SW 1271 (cell line): Measurements from ENCODE around the gene UBE2J1.
"Not testable (repeated sequence)": the region's sequence is repeated elsewhere in the genome, so short reads cannot be mapped to it uniquely, and the experiment has no call there.

Experiments used
- DNase-seq, 2 experiments: peaks; one replicate each; lab custom pipeline; 2025; lab: John Stamatoyannopoulos, UW

UBE2J1 gene

GRCh38 chr6:89352278-89353117 is at the start of gene UBE2J1:
Gene UBE2J1, minus strand, starts transcription at chr6:89352722. Its CDS starts 153 bp downstream, at chr6:89352569.
- DNase-seq: peak; percentile 26 to 72

- no peak for DNase-seq
These were observed 48.4 kb upstream of the UBE2J1 start for GRCh38 chr6:89400912-89401399.

- DNase-seq: no peak
These were observed 47.5 kb upstream of the UBE2J1 start for GRCh38 chr6:89400050-89400449.

GRCh38 chr6:89398762-89399525 is 46.4 kb upstream of the UBE2J1 start:
- no peak for DNase-seq

- not testable (repeated sequence) for DNase-seq
These were observed 45.4 kb upstream of the UBE2J1 start for GRCh38 chr6:89397884-89398283.

GRCh38 chr6:89393659-89394058 is 41.1 kb upstream of the UBE2J1 start:
- DNase-seq: no peak

GRCh38 chr6:89392823-89393222 is 40.3 kb upstream of the UBE2J1 start:
- DNase-seq: no peak

GRCh38 chr6:89388846-89389245 is 36.3 kb upstream of the UBE2J1 start:
- DNase-seq: no peak

- no peak for DNase-seq
These were observed 35.1 kb upstream of the UBE2J1 start for GRCh38 chr6:89387516-89388201.

- DNase-seq: no peak
These were observed 34.5 kb upstream of the UBE2J1 start for GRCh38 chr6:89386917-89387491.

- no peak for DNase-seq
These were observed 33.3 kb upstream of the UBE2J1 start for GRCh38 chr6:89385846-89386245.

- no peak for DNase-seq
These were observed 32.7 kb upstream of the UBE2J1 start for GRCh38 chr6:89385156-89385667.

- no peak for DNase-seq
These were observed 28.5 kb upstream of the UBE2J1 start for GRCh38 chr6:89381031-89381430.

- DNase-seq: no peak
These were observed 26.8 kb upstream of the UBE2J1 start for GRCh38 chr6:89379281-89379680.

GRCh38 chr6:89378628-89379027 is 26.1 kb upstream of the UBE2J1 start:
- DNase-seq: no peak

GRCh38 chr6:89375427-89376267 is 23.1 kb upstream of the UBE2J1 start:
- DNase-seq: no peak

- no peak for DNase-seq
These were observed 20.0 kb upstream of the UBE2J1 start for GRCh38 chr6:89372506-89372901.

- DNase-seq: peak in 1 of 2 experiments; percentile 62
These were observed 19.5 kb upstream of the UBE2J1 start for GRCh38 chr6:89371849-89372505.

- peak in 1 of 2 experiments; percentile 46 for DNase-seq
These were observed 16.5 kb upstream of the UBE2J1 start for GRCh38 chr6:89368999-89369398.

GRCh38 chr6:89368107-89368506 is 15.6 kb upstream of the UBE2J1 start:
- peak in 1 of 2 experiments; percentile 28 for DNase-seq
